ENCODE measurements around the gene TIPARP. TPM values are rescaled to one million over a fixed set of nuclear protein-coding genes. Genes with fewer than 3 reads are reported as not detected.

TIPARP gene
- total RNA-seq, 1 experiment from 2014 or later = 116 TPM

- no peak for DNase-seq (ENCODE audit: low spot score)
- POLR2A ChIA-PET (ENCODE audit: low non-redundant PET) = no interaction called here
- intact Hi-C loops (cut with micrococcal nuclease; ENCODE audit: unreplicated experiment) = no loop called here
- Histone ChIP-seq H3K27ac (ENCODE audit: low read depth, low read length, poor library complexity, severe bottlenecking) (no peak overlapping the region), H3K27me3 (replicated peaks; ENCODE audit: insufficient read depth, low read depth, low read length, poor library complexity) (no peaks in the 10 kb centered on the region), H3K4me1 (ENCODE audit: insufficient read depth, low read length, poor library complexity, severe bottlenecking) (peaks cover 17% of the 10 kb centered on the region), H3K36me3 (ENCODE audit: insufficient read depth, low read length, poor library complexity, severe bottlenecking) (no peaks in the 10 kb centered on the region), H3K9me3 (ENCODE audit: low read depth, low read length, poor library complexity, severe bottlenecking) (peaks cover 12% of the 10 kb centered on the region), H3K4me3 (ENCODE audit: low read depth, low read length, poor library complexity, severe bottlenecking) (no peak overlapping the region)
- TF ChIP-seq CTCF (conservative IDR thresholded peaks at IDR 0.05; ENCODE audit: low read depth, low read length) (no peak), EZH2 (IDR thresholded peaks at IDR 0.05; ENCODE audit: borderline replicate concordance, low read depth, low read length, poor library complexity, severe bottlenecking) (no peak)
- CTCF ChIA-PET = no interaction called here
- BruUV-seq (replicated peaks) = no TSS peak
Observed at GRCh38 chr3:156745766-156746165, 71.4 kb downstream of the TIPARP start.

- intact Hi-C loops (cut with micrococcal nuclease; ENCODE audit: unreplicated experiment) = no loop called here
- CTCF ChIA-PET = no interaction called here
- TF ChIP-seq CTCF (conservative IDR thresholded peaks at IDR 0.05; ENCODE audit: low read depth, low read length) = no peak
- no peak for TF ChIP-seq EZH2 (IDR thresholded peaks at IDR 0.05; ENCODE audit: borderline replicate concordance, low read depth, low read length, poor library complexity, severe bottlenecking)
- DNase-seq (ENCODE audit: low spot score) = no peak
- POLR2A ChIA-PET (ENCODE audit: low non-redundant PET) = no interaction called here
- H3K4me1 ChIP-seq (ENCODE audit: insufficient read depth, low read length, poor library complexity, severe bottlenecking) = peaks cover 30% of the 10 kb centered on the region
- H3K27ac ChIP-seq (ENCODE audit: low read depth, low read length, poor library complexity, severe bottlenecking) = no peak overlapping the region
- H3K27me3 ChIP-seq (replicated peaks; ENCODE audit: insufficient read depth, low read depth, low read length, poor library complexity) = no peaks in the 10 kb centered on the region
- BruUV-seq (replicated peaks) = no TSS peak
- no peaks in the 10 kb centered on the region for H3K36me3 ChIP-seq (ENCODE audit: insufficient read depth, low read length, poor library complexity, severe bottlenecking)
- peaks cover 12% of the 10 kb centered on the region for H3K9me3 ChIP-seq (ENCODE audit: low read depth, low read length, poor library complexity, severe bottlenecking)
- H3K4me3 ChIP-seq (ENCODE audit: low read depth, low read length, poor library complexity, severe bottlenecking) = no peak overlapping the region
Observed at GRCh38 chr3:156747046-156747445, 72.7 kb downstream of the TIPARP start.

GRCh38 chr3:156749244-156749643, 74.9 kb downstream of the TIPARP start:
- Histone ChIP-seq H3K27ac (ENCODE audit: low read depth, low read length, poor library complexity, severe bottlenecking) (no peak overlapping the region), H3K4me3 (ENCODE audit: low read depth, low read length, poor library complexity, severe bottlenecking) (no peak overlapping the region), H3K4me1 (ENCODE audit: insufficient read depth, low read length, poor library complexity, severe bottlenecking) (peaks cover 31% of the 10 kb centered on the region), H3K9me3 (ENCODE audit: low read depth, low read length, poor library complexity, severe bottlenecking) (peaks cover 12% of the 10 kb centered on the region), H3K27me3 (replicated peaks; ENCODE audit: insufficient read depth, low read depth, low read length, poor library complexity) (no peaks in the 10 kb centered on the region), H3K36me3 (ENCODE audit: insufficient read depth, low read length, poor library complexity, severe bottlenecking) (no peaks in the 10 kb centered on the region)
- ChIA-PET CTCF (no interaction called here), POLR2A (ENCODE audit: low non-redundant PET) (no interaction called here)
- TF ChIP-seq CTCF (conservative IDR thresholded peaks at IDR 0.05; ENCODE audit: low read depth, low read length) = no peak
- no peak for TF ChIP-seq EZH2 (IDR thresholded peaks at IDR 0.05; ENCODE audit: borderline replicate concordance, low read depth, low read length, poor library complexity, severe bottlenecking)
- no TSS peak for BruUV-seq (replicated peaks)
- intact Hi-C loops (cut with micrococcal nuclease; ENCODE audit: unreplicated experiment) = no loop called here
- DNase-seq (ENCODE audit: low spot score) = no peak

Measured in A673 (cell line).